ENCODE data around the gene FOXO6. TPM values are rescaled to one million over a fixed set of nuclear protein-coding genes. Genes with fewer than 3 reads are reported as not detected.
A peak's percentile ranks its signal among the peaks of the same experiment; 100 is the strongest.

FOXO6 gene
- total RNA-seq, 1 donor from 2014 or later: 2.1 TPM

DNA sequence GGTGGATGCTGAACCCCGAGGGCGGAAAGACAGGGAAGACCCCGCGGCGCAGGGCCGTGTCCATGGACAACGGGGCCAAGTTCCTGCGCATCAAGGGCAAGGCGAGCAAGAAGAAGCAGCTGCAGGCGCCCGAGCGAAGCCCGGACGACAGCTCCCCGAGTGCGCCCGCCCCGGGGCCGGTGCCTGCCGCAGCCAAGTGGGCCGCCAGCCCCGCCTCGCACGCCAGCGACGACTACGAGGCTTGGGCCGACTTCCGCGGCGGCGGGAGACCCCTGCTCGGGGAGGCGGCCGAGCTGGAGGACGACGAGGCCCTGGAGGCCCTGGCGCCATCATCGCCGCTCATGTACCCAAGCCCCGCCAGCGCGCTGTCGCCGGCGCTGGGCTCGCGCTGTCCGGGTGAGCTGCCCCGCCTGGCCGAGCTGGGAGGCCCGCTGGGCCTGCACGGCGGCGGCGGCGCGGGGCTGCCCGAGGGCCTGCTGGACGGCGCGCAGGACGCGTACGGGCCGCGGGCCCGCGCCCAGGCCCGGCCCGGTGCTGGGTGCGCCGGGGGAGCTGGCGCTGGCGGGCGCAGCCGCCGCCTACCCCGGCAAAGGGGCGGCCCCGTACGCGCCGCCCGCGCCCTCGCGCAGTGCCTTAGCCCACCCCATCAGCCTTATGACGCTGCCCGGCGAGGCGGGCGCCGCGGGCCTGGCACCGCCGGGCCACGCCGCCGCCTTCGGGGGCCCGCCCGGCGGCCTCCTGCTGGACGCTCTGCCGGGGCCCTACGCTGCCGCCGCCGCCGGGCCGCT lies 20.7 kb downstream of the FOXO6 start:
- H3K9me3 ChIP-seq (replicated peaks): no peaks in the 10 kb centered on the region
- H3K4me1 ChIP-seq: peaks cover 42% of the 10 kb centered on the region
- H3K36me3 ChIP-seq: no peaks in the 10 kb centered on the region
- peaks cover 47% of the 10 kb centered on the region for H3K27me3 ChIP-seq (ENCODE audit: low read depth)
- H3K27ac ChIP-seq (replicated peaks): peak overlapping the region; percentile 89
- TF ChIP-seq, protein P1, sequence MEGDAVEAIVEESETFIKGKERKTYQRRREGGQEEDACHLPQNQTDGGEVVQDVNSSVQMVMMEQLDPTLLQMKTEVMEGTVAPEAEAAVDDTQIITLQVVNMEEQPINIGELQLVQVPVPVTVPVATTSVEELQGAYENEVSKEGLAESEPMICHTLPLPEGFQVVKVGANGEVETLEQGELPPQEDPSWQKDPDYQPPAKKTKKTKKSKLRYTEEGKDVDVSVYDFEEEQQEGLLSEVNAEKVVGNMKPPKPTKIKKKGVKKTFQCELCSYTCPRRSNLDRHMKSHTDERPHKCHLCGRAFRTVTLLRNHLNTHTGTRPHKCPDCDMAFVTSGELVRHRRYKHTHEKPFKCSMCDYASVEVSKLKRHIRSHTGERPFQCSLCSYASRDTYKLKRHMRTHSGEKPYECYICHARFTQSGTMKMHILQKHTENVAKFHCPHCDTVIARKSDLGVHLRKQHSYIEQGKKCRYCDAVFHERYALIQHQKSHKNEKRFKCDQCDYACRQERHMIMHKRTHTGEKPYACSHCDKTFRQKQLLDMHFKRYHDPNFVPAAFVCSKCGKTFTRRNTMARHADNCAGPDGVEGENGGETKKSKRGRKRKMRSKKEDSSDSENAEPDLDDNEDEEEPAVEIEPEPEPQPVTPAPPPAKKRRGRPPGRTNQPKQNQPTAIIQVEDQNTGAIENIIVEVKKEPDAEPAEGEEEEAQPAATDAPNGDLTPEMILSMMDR (IDR thresholded peaks at IDR 0.05; ENCODE audit: borderline replicate concordance): no peak
- H3K4me3 ChIP-seq: peak overlapping the region; percentile 69
- no peak for DNase-seq
- intact Hi-C loops (cut with micrococcal nuclease): no loop called here

DNA sequence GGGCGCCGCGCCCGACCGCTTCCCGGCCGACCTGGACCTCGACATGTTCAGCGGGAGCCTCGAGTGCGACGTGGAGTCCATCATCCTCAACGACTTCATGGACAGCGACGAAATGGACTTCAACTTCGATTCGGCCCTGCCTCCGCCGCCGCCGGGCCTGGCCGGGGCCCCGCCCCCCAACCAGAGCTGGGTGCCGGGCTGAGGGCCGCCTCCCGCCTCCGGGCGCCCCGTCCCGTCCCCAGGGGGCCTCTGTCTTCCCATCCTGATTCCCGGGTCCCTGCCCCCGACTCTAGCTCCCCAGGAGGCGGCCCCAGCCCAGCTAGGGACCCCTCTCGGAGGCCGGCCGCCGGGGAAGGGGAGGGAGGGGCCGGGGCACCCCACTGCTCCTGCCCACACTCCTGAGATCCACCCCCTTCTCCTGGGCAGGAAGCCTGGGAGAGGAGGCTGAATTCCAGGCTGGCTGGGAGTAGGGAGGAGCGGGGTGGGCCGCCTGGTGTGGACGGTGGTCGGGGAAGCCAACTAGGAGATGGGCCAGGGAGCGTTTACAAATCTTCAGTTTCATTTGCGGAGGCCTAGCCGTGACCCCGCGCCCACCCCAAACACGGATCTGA lies 21.4 kb downstream of the FOXO6 start:
- Histone ChIP-seq H3K27me3 (ENCODE audit: low read depth) (peaks cover 47% of the 10 kb centered on the region), H3K4me1 (peaks cover 49% of the 10 kb centered on the region), H3K36me3 (no peaks in the 10 kb centered on the region), H3K27ac (replicated peaks) (peak overlapping the region; percentile 89), H3K4me3 (peak overlapping the region; percentile 69), H3K9me3 (replicated peaks) (no peaks in the 10 kb centered on the region)
- TF ChIP-seq, protein P1 (IDR thresholded peaks at IDR 0.05; ENCODE audit: borderline replicate concordance): no peak
- DNase-seq: peak; percentile 54
- intact Hi-C loops (cut with micrococcal nuclease): no loop called here

DNA sequence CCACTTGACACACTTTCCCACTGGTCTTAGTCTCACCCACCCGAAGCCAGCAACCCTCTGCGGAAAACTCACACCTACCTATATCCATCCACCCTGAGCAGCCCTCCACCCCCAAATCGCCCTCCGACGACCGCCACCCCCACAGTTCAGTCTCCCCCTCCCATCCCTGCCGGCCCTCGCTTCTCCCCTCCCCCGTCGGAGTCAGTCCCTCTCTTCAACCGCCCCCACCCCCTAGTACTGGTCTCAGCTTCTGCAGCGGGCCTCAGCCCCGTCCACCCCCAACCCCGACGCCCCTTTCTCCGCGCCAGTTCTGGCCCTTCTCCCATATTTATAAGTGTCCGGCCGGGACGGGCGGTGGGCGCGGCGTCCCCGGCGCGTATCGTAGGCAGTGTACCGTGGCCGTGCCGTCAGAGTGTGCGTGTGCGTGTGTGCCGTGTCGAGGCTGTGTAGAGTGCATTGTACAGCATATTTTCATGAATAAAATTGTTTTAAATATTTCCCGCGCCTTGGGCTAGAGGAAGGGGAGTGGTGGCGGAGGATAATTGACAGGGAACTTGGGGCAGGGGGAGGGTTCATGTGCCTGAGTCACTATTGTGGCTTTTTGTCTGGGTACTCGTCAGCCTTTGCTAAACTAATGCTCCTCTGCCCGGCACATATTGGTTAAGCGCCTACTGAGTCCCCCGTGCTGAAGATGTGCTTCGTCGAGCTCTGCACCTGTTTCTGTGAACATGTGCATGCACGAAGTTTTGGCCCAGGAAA lies 22.0 kb downstream of the FOXO6 start:
- peak overlapping the region; percentile 89 for H3K27ac ChIP-seq (replicated peaks)
- H3K9me3 ChIP-seq (replicated peaks): no peaks in the 10 kb centered on the region
- peak overlapping the region; percentile 69 for H3K4me3 ChIP-seq
- H3K27me3 ChIP-seq (ENCODE audit: low read depth): peaks cover 47% of the 10 kb centered on the region
- TF ChIP-seq, protein P1 (IDR thresholded peaks at IDR 0.05; ENCODE audit: borderline replicate concordance): no peak
- H3K36me3 ChIP-seq: no peaks in the 10 kb centered on the region
- intact Hi-C loops (cut with micrococcal nuclease): no loop called here
- no peak for DNase-seq
- peaks cover 56% of the 10 kb centered on the region for H3K4me1 ChIP-seq

DNA sequence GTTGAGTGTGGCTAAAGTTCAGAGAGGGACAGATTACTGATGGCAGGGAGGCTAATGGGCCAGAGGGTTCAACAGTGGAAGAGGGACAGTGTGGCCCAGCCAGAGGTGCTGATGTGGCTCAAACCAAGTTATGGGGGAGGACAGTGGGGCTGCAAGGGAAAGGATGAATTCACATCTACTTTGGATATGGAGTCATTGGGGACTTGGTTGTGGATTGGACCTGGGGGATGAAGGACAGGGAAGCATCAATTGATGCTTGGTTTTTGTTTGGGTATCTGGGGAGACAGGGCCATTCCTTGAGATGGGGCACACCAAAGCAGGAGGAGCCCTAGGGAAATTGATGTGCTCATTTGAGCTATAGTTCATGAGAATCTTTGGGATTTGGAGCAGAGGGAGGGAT lies 23.3 kb downstream of the FOXO6 start:
- H3K27me3 ChIP-seq (ENCODE audit: low read depth): peaks cover 41% of the 10 kb centered on the region
- peaks cover 62% of the 10 kb centered on the region for H3K4me1 ChIP-seq
- no peaks in the 10 kb centered on the region for H3K9me3 ChIP-seq (replicated peaks)
- intact Hi-C loops (cut with micrococcal nuclease): no loop called here
- TF ChIP-seq, protein P1 (IDR thresholded peaks at IDR 0.05; ENCODE audit: borderline replicate concordance): no peak
- no peak overlapping the region for H3K27ac ChIP-seq (replicated peaks)
- no peaks in the 10 kb centered on the region for H3K36me3 ChIP-seq
- no peak for DNase-seq
- no peak overlapping the region for H3K4me3 ChIP-seq

DNA sequence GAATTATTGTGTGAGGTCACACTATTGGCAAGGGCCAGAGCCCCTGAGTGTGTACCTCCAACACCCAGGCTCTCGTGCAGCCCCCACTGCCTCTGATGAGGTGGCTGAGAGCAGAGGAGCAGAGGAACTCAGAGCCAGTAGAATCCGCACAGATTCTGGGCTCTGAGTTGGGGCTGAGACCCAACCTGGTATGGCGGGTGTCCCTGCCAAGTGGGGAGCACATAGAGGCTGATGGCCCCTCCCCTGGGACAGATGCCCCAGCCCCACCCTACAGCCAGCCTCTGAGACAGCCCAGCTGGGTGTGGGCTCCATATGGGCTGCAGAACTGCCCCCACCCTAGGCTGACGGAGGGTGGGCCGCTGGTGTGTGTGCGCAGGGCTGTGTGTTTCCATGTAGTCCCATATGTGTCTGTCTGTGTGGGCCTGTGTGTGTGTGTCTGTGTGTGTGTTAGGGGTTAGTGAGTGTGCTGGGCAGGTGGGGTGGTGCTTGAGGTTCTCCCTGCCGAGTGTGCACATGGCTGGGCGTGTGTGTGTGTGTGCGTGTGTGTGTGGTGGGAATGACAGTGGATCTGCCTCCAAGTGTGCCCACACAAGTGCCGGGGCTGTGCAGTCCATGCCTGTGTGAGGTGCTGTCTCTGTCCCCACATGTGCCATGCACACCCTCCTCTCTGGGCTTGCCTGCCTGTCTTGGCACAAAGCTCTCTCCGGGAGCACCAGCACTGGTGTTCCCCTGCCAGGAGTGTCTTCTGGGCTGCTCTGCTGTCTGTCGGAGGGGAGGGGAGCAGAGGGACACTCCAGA lies 24.4 kb downstream of the FOXO6 start:
- no peaks in the 10 kb centered on the region for H3K9me3 ChIP-seq (replicated peaks)
- H3K36me3 ChIP-seq: no peaks in the 10 kb centered on the region
- H3K27ac ChIP-seq (replicated peaks): no peak overlapping the region
- H3K27me3 ChIP-seq (ENCODE audit: low read depth): peaks cover 32% of the 10 kb centered on the region
- H3K4me1 ChIP-seq: peaks cover 56% of the 10 kb centered on the region
- DNase-seq: no peak
- TF ChIP-seq, protein P1 (IDR thresholded peaks at IDR 0.05; ENCODE audit: borderline replicate concordance): no peak
- H3K4me3 ChIP-seq: no peak overlapping the region
- intact Hi-C loops (cut with micrococcal nuclease): no loop called here
